GM04504 (cell line): ENCODE measurements around the gene SLC26A1.

Experiments
- DNase-seq: peaks from one replicate; pipeline ENCODE4 v3.0.0-alpha.2; 2012; ENCODE audit warnings: low read depth

SLC26A1 gene

DNA sequence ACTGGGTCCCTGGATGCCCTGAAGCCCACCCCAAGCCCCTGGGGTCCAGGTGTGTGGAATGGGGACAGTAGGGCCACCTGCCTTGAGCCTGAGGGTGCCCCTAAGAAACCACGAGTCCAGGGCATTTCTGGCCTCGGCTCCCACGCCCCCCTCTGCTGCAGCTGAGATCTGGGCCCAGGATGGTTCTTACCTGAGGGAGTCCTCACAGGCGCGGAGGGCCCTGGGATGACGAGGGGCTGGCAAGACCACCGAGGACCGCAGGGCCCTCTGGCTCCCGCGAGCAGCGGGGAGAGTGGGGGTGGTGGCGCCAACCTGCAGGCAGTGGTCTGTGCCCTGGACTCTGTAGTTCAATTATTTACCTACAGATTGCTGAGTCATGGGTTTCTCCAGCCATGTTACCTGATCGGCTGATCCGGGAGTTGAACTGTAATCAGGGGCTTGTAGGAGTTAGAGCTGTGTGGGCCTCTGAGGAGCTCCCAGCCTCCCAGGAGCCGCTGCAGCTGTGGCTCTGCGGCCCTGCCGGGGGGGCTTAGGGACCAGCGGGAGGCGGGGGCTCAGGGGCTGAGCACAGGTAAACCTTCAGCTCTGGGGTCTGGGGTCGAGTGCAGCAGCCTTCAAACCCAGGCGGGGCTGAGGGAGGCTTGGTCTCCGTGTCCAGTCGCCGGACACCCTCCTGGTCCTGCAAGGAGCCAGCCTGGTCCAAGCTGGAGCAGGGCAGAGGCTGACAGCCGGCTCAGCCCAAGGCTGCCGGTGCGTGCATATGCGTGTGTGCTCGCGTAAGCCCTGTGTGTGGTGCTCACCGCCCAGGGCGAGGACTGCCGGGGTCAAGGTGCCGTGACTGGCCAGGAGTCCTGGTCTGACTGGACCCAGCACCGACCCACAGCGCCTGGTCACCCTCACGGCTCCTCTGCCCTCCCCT, at the start of gene SLC26A1:
TSS of gene SLC26A1 (minus strand) at position 294 of the 919 bp plus-strand sequence. CDS start 1,701 bp downstream, outside the sequence.
- no peak for DNase-seq

- DNase-seq, result no peak
These were observed 49.3 kb upstream of the SLC26A1 start for GRCh38 chr4:1042352-1043055.

GRCh38 chr4:1041936-1042330, 48.7 kb upstream of the SLC26A1 start:
- no peak for DNase-seq

DNA sequence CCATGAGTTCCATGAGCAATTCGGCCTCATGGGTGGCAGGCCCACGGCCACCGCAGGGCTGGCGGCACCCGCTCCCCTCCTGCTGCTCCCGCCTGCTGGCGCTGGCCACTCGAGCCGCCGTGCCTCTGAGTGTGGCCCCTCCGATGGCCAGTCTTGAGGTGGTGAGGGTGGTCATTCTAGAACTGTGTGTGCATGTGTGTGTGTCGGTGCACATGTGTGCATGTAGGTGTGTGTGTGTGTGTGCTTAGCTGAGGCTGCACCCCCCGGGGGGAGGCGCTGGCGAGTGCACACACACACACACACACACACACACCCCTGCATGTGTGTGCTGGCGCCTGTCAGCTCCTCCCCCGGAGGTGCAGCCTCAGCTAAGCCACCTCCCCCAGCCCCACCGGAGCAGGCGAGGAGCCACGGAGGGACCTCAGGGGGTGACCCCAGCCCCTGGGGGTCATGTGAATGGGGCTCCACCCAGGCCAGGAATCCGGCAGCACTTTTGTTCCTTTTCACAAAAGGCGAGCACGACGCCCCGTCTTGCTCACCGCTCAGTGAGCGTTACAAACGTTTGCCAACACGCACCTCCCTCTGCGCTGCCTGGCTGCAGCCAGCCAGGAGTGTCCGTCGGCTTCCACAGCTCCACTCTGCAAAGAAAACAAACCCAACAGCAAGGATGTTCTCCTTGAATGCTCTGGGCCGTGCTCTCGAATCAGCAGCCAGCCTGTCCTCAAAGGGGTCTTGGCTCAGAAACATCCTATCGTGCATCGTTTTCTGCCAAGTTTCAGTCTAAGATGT, 48.1 kb upstream of the SLC26A1 start:
- no peak for DNase-seq

- DNase-seq, result no peak
These were observed 47.3 kb upstream of the SLC26A1 start for GRCh38 chr4:1040344-1041146.

GRCh38 chr4:1039493-1040343, 46.5 kb upstream of the SLC26A1 start:
- no peak for DNase-seq

- no peak for DNase-seq
These were observed 45.8 kb upstream of the SLC26A1 start for GRCh38 chr4:1038948-1039492.

DNA sequence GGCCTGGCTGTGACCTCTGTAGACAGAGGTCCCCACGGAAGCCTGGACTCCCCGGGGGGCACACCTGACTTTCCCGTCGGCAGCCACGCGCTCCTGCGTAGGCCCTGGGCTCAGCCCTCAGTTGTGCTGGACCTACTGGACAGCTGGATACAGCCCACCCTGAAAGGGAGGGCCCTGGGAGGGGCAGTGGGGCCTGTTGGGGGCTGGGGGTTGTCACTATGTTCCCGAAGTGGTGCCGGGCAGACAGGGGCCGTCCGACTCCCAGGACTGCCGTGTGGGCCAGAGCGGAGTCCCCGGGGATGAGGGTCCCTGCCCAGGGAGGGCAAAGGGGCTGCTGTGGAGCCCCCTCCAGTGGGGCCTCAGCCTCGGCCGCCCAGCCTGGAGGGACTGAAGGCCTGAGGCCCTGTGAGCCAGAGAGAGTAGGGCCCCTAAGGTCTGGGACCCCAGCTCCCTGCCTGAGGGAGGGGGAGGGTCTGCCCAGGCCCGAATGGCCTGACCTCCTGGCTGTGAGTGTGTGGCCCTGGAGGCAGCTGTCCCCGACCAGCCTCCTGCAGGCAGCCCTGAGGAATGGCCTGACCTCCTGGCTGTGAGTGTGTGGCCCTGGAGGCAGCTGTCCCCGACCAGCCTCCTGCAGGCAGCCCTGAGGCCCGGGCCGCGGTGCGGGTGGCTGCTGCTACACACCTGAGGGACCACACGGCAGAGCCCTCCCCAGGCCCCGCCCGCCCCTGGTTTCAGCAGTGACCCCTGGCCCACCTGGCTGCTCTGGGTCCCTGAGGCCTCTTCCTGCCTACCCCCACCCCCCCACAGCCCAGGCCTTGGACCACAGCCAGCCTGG, 44.0 kb upstream of the SLC26A1 start:
- DNase-seq, result no peak

DNA sequence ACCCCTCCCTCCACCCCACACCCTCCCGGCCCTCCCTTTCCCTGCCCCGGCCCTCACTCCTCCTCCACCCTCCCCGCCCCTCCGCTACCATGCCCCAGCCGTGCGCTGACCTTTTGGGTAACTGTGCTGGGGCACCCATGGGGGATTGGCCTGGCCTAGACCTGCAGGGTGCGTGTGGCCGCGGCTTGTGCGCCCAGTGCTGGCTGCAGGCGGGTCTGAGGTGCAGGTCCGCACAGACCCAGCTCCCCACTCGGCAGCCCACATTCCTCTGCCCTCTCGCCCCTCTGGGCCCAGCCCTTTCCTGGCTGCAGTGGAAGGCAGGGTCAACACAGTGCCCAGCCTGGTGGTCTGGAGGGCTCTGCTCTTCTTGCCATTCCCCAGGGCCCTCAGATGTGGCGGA, 42.9 kb upstream of the SLC26A1 start:
- no peak for DNase-seq

DNA sequence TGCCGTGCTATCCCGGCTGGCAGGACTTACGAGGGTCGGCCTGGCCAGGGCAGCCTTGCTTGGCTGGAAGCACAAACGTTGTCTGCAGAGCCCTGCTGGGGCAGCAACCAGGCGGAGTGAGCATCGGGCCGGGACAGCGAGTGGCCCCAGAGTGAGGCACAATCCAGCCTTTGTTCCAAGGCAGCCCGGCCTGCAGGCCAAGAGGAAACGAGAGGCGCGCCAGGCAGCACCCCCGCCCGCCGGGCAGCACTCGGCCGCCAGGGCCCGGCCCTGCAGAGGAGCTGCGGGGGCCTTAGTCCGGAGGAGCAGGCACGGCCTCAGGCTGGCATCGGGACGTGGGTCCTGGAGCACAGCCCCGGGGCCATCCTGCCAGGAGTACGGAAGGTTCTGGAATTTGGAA, 42.3 kb upstream of the SLC26A1 start:
- DNase-seq, result no peak

DNA sequence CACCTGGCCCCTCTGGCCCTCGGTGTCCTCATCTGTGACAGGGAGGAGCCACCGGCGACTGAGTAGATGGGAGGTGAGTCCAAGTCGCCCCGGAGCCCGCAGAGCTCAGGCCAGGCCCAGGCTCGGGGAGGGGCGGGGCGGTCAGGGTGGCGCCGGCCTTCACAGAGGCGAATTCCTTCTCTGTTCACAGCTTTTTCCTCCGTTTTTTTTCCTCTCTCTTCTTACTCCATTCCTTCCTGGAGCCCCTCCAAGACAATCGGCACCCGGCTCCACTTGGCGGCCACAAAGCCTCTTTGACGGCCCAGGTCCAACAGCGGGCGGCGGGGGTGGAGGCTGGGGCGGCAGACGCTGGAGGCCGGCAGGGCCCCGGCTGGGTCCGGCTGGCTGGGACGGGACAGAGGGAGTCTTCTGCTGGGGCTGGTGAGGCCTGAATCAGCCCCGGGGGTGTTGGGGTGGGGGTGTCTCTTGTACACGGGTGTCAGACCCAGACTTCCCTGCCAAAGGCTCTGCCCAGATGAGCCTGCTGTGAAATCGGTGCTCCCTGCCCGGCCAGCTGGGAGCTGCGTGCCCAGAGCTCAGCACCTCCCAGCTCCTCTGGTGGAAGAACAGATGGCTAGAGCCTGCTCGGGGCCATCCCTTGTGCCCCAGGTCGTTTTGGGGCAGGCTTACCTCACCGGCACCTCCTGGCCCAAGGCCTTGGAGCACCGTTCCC, 40.8 kb upstream of the SLC26A1 start:
- DNase-seq, result peak; percentile 56

DNA sequence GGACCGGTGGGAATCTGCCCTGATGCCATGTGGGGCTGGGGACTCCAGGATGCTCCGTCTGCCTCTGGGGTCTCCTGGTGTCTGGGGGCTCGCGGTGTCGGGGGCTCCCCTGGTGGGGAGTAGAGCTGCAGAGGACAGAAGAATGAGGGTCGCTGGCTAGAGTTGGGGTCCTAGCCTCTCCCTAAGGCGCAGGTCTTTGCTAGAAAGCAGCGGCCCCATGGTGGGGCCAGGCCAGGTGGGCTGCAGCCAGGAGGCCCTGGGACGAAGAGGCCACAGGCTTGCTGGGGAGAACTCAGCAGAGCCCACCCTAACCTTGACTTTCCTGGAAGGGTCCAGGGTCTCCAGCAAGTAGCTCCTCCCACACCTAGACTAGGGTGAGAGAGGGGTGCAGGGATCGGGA, 39.7 kb upstream of the SLC26A1 start:
- DNase-seq, result no peak

DNA sequence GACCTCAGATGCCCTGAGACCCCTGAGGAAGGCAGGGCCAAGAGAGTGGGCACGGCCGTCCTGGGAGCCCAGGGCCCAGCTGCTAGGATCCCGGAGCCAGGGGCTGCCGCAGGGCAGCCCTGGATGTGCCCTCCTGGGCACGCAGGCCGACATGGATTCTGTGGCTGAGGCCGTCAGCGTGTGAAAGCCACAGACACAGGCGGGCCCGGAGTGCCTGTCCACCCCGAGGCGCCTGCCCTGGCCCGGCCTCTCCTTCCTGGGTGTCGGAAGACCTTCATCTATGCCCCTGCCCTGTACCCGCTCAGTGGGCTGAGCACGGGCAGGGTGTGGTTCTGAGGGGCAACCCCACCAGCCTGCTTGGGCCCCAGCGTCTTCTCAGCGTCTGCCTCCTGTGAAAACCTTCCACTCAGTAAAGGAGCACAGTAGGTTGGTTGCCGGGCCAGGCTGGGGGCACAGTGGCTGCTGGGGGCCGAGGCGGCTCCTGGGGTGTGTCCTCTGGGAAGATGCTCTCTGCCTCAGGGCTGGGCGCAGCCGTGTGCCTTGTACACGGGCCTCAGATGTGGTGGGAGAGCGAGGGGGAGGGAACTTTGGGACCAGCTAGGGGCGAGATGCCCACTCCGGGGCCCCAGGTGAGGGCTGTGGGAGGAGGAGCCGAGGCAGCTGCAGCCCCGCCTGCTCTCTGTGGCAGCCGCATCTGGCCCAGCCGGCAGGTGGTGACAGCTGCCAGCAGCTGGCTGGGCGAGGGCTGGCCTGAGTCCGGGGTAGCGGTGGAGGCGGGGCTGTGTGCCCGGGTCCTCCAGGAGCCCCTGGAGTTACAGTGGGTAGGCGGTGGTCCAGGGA, 39.0 kb upstream of the SLC26A1 start:
- DNase-seq, result no peak

- DNase-seq, result no peak
These were observed 38.1 kb upstream of the SLC26A1 start for GRCh38 chr4:1031346-1031745.

DNA sequence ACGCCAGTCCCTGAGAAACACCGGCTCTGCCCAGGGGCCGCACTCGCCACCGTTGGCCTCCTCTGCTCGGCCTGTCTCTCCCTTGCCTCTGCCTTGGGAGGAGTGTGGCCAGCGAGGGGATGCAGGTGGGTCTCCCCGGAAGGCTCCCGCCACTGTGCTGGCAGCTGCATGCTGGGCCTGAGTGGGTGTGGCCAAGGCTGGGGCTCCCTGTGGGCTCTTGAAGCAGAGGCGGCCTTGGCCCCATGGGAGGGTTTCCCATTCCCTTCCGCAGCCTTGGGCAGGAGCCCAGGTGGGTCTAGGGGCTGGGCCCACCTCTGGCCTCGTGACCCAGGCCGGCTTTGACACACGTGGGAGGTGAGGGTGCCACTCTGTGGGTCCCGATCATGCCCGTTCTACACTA, 37.4 kb upstream of the SLC26A1 start:
- DNase-seq, result no peak

DNA sequence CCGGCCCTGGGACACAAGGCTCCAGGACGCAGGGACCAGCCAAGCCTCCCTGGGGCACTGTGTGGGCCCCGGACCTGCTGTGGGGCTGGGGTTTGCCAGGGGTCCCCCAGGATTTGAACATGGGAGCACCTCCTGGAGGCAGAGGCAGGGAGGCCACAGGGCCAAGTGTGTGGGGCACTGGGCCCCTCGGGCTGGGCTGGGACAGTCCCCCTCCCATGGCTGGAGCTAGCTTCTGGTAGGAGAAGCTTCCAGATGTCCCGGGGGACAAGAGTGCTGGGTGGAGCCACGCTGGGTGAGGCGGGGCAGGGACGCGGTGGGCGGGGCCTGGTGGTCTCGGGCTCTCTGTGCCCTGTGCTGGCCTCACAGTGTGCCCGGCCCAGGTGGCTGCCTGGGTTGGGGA, 36.8 kb upstream of the SLC26A1 start:
- no peak for DNase-seq

- DNase-seq, result no peak
These were observed 36.3 kb upstream of the SLC26A1 start for GRCh38 chr4:1029529-1029928.
